Astrocyte of the hippocampus (primary cell): Measurements from ENCODE around the gene SEC63.
"Not testable (repeated sequence)": the region's sequence is repeated elsewhere in the genome, so short reads cannot be mapped to it uniquely, and the experiment has no call there.

Experiments used
- DNase-seq: peaks from one replicate; pipeline ENCODE4 v3.0.0; 2011; ENCODE audit warnings: low read depth, low spot score

SEC63 gene, protein sequence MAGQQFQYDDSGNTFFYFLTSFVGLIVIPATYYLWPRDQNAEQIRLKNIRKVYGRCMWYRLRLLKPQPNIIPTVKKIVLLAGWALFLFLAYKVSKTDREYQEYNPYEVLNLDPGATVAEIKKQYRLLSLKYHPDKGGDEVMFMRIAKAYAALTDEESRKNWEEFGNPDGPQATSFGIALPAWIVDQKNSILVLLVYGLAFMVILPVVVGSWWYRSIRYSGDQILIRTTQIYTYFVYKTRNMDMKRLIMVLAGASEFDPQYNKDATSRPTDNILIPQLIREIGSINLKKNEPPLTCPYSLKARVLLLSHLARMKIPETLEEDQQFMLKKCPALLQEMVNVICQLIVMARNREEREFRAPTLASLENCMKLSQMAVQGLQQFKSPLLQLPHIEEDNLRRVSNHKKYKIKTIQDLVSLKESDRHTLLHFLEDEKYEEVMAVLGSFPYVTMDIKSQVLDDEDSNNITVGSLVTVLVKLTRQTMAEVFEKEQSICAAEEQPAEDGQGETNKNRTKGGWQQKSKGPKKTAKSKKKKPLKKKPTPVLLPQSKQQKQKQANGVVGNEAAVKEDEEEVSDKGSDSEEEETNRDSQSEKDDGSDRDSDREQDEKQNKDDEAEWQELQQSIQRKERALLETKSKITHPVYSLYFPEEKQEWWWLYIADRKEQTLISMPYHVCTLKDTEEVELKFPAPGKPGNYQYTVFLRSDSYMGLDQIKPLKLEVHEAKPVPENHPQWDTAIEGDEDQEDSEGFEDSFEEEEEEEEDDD

GRCh38 chr6:107957909-107958688 lies at the start of gene SEC63:
TSS of gene SEC63 (minus strand) at chr6:107958208. CDS start at chr6:107958009, 199 bp downstream.
- peak; percentile 99 for DNase-seq

DNA sequence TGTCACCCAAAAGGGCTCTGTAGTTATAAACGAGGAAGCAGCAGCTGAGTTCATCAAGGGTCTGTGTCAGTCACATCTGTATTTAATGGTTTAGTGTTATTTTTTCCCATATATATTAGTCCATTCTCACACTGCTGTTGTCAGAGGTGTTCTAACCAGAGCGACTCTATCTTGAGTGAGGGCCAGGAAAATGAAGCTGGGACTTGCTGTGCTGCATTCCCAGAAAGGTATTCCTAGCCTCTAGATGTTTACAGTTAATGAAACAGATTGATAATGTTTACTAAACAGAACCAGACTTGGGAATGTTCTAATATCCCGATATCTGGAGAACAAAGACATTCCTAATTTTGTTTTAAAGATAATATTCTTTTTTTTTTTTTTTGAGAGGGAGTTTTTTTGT lies 48.0 kb upstream of the SEC63 start:
- DNase-seq = no peak

- no peak for DNase-seq
These were observed 46.9 kb upstream of the SEC63 start for GRCh38 chr6:108004861-108005260.

DNA sequence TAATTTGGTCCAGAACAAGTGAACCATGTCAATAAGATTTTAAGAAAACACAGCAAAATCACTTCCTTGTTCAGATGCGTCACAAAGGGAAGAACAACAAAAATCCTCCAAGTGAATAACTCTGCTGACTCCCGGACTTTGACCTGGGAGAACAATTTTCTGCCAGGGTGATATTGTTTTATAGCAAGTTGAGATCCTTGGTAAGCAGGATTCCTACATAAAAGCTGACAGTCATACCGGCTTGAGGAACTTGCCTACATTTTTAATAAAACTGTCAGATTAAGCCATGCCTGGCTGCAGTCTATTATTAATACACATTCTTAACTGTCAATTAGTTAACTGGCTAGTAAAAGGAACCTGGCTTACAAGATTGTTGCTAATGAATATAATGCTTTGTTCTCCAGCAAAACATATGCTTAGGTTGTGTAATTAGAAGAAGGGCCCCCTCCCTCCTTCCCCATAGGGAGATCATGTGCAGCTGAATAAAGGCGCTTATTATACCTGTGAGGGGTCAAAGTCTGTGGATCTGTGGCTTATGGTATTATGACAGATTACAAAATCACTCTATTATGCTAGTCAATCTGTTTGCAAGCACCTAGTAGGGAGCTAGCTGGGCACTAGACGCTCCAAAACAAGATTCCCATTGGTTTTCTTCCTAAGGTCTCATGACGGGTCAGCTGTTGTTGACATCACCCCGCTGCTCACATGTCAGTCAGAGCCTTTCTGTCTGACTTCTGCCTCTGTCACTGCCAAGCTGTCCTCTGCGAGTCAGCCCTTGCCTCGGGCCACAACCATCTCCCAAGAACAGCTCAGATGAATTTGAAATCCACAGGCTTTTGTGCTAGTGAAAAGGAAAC lies 44.6 kb upstream of the SEC63 start:
- peak; percentile 35 for DNase-seq

DNA sequence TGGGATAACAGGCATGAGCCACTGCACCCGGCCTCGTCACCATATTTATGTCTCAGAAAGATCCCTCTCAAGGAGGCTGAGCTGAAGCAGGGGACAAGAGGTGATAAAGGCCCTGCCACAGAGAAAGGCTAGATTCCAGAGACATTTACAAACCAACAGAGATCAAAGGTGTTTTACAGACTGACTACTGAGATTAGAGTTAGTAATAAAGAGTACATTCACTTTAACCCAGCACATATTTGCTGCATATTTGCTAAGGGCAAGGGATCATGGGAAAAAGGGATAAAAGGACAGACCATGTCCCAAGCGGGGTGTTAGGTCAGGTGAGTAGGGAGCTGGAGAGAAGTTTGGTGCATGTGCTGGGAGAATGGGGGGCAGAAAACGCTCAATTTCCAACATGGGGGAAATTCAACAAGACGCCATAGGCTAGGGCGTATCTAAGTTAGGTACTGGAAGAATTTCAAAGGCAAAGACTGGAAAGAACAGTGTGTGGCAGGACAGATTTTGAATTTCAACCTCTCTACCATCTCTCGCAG lies 43.8 kb upstream of the SEC63 start:
- DNase-seq = no peak

DNA sequence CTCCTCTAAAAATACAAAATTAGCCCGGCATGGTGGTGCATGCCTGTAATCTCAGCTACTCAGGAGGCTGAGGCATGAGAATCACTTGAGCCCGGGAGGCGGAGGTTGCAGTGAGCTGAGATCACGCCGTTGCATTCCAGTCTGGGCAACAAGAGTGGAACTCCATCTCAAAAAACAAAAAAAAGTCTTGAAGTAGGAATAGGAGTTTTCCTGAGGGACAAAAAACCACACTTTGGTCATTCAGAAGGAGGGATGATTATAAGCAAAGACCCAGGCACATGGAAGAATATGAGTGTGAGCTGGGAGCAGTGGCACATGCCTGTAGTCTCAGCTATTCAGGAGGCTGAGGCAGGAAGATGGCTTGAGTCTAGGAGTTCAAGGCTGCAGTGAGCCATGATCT lies 42.3 kb upstream of the SEC63 start:
- not testable (repeated sequence) for DNase-seq

GRCh38 chr6:107999341-107999740 lies 41.3 kb upstream of the SEC63 start:
- DNase-seq = no peak

GRCh38 chr6:107991772-107992550 lies 34.0 kb upstream of the SEC63 start:
- no peak for DNase-seq

GRCh38 chr6:107991061-107991460 lies 33.1 kb upstream of the SEC63 start:
- DNase-seq = no peak

- DNase-seq = not testable (repeated sequence)
These were observed 32.6 kb upstream of the SEC63 start for GRCh38 chr6:107990587-107990986.

- DNase-seq = no peak
These were observed 31.4 kb upstream of the SEC63 start for GRCh38 chr6:107989166-107990094.

GRCh38 chr6:107988570-107988969 lies 30.6 kb upstream of the SEC63 start:
- DNase-seq = no peak

DNA sequence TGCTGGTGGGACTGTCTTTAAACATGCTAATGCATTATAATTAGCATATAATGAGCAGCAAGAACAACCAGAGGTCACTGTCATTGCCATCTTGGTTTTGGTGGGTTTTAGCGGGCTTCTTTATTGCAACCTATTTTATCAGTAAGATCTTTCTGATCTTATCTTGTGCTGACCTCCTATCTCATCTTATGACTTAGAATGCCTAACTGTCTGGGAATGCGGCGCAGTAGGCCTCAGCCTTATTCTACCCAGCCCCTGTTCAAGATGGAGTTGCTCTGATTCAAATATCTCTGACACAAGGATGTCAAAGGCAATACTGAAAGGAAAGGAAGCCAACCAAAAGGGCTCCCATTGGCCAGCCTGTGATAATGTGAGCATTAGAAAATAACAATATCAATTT lies 29.8 kb upstream of the SEC63 start:
- DNase-seq = no peak

- DNase-seq = no peak
These were observed 27.7 kb upstream of the SEC63 start for GRCh38 chr6:107985701-107986100.

DNA sequence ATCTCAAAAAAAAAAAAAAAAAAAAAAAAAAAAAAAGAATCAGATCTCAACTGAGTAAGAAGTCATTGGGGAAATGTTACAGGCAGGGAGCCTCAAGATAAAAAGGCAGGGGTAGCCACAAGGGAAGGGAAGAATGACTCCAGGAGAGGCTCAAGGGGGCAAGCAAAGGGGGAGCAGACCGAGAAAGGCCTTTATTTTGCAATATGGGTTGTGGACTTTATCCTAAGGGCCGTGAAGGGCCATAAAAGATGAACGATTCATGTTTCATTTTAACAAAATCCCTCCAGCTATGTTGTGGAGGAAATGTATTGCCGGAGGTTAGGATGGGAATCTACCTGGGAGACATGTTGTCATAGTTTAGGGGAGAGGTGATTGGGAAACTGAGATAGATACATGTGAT lies 25.8 kb upstream of the SEC63 start:
- DNase-seq = no peak

DNA sequence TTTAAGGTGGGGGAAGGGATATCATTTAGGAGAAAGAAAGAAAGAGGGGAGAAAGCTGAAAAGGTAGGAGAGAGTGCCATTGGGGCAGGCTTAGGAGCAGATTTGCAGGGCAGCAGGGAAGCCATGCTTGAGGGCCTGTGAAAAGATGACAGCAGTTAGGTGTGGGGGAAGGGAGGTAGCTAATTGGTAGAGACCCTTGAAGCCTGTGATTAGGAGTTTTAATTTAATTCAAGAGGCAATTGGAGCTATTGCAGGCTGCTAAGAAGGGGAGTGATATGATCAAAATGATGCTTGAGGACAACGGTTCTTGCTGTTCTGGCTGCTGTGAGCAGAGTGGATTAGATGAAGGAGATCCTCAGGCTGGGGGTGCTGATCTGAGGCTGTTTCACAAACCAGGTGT lies 24.5 kb upstream of the SEC63 start:
- DNase-seq = no peak

- DNase-seq = no peak
These were observed 23.7 kb upstream of the SEC63 start for GRCh38 chr6:107981695-107982094.

- peak; percentile 55 for DNase-seq
These were observed 19.3 kb upstream of the SEC63 start for GRCh38 chr6:107977283-107977682.

DNA sequence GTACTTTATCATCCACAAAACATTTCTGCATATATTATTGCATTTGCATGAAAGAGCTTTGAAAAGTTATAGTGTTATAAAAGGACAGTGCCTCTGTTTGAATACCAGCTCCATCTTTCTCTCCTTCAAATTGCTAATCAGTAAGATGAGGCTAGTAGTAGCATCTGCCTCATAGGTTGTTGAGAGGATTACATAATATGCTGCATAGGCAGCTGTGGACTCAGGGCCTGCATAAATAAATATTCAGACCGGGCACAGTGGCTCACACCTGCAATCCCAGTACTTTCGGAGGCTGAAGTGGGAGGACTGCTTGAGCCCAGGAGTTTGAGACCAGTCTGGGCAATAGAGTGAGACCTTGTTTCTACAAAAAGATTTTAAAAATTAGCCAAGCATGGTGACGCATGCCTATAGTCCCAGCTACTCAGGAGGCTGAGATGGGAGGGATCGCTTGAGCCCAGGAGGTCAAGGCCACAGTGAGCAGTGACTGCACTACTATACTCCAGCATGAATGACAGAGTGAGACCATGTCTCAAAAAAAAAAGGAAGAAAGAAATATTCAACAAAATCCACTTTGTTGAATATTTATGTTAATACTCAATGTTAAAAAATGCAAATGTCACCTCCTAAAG lies 18.3 kb upstream of the SEC63 start:
- DNase-seq = no peak
